ENCODE results near the gene TMEM165.

The TMEM165 gene

DNA sequence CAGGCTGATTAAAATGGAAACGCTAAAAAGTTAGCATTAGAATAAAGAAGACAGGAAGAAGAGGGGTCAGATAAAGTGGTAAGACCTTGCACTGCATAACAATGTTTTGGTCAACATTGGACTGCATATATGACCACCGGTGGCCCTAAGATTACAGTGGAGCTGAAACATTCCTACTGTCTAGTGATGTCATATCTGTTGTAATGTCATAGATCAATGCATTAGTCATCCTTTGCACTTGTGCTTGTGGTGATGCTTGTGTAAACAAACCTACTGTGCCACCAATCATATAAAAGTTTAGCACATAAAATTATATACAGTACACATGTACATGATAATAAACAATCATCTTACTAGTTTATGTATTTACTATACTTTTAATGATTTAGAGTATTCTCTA is 73.0 kb downstream of the TMEM165 start:
- DNase-seq, result no peak

DNA sequence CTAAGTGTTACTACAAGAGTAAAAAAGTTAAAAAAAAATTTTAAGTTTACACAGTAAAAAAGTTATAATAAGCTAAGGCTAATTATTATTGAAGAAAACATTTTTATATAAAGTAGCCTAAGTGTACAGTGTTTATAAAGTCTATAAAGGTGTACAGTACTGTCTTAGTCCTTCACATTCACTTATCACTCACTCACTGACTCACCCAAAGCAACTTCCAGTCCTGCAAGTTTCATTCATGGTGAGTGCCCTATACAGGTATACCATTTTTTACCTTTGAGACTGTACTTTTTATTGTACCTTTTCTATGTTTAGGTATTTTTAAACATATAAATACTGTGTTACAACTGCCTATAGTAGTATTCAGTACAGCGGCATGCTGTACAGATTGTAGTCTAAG is 74.2 kb downstream of the TMEM165 start:
- no peak for DNase-seq
